ENCODE data around the gene SYT12. TPM values are rescaled to one million over a fixed set of nuclear protein-coding genes. Genes with fewer than 3 reads are reported as not detected.
"Not testable (repeated sequence)": the region's sequence is repeated elsewhere in the genome, so short reads cannot be mapped to it uniquely, and the experiment has no call there.

Gene SYT12, protein sequence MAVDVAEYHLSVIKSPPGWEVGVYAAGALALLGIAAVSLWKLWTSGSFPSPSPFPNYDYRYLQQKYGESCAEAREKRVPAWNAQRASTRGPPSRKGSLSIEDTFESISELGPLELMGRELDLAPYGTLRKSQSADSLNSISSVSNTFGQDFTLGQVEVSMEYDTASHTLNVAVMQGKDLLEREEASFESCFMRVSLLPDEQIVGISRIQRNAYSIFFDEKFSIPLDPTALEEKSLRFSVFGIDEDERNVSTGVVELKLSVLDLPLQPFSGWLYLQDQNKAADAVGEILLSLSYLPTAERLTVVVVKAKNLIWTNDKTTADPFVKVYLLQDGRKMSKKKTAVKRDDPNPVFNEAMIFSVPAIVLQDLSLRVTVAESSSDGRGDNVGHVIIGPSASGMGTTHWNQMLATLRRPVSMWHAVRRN
- polyA plus RNA-seq (ENCODE audit: insufficient read length): 0.13 TPM
- long read RNA-seq, donor 1: 0 reads
- long read RNA-seq, donor 2: 0 reads
- long read RNA-seq, donor 3: 0 reads
- long read RNA-seq, donor 4: 0 reads
- long read RNA-seq, donor 5: 0 reads
- long read RNA-seq, donor 6: 0 reads
- long read RNA-seq, donor 7: 0 reads
- long read RNA-seq, donor 8: 0 reads

GRCh38 chr11:67022961-67023956 is at the start of gene SYT12:
SYT12 (plus strand) TSS chr11:67023134; CDS start chr11:67030145, 7,011 bp downstream.
- DNase-seq: no peak

- DNase-seq: no peak
Observed at GRCh38 chr11:66973956-66974580, 48.9 kb upstream of the SYT12 start.

DNA sequence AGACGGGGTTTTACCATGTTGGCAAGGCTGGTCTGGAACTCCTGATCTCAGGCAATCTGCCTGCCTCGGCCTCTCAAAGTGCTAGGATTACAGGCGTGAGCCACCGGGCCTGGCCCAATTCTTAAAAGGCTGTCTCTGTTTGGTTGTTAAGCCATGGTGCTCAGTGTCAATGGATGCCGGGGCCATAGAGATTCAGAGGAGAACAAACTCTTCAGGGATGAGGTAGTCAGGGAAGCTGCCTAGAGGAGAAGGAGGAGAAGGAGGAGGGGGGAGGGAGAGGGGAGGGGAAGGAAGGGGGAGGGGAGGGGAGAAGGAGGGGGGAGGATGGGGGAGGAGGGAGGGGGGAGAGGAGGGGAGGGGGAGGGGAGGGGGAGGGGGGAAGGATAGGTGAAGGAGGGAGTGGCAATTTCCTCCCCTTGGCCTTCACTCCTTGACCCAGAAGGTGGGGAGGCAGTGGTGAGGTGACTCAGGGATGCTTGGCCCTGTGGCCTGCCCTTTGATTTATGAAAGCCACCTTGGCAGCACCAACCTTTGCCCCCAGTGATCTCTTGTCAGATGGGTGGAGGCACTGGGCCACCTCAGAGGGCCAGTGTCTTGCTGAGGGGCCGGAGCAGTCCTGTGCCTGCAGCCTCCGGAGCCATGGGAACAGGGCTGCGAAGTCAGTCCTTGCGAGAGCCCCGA is 48.1 kb upstream of the SYT12 start, which contains the start of gene C11orf86:
C11orf86 (plus strand) TSS at position 581 of the 681 bp plus-strand sequence; CDS start at position 640, 59 bp downstream.
- no peak for DNase-seq

DNA sequence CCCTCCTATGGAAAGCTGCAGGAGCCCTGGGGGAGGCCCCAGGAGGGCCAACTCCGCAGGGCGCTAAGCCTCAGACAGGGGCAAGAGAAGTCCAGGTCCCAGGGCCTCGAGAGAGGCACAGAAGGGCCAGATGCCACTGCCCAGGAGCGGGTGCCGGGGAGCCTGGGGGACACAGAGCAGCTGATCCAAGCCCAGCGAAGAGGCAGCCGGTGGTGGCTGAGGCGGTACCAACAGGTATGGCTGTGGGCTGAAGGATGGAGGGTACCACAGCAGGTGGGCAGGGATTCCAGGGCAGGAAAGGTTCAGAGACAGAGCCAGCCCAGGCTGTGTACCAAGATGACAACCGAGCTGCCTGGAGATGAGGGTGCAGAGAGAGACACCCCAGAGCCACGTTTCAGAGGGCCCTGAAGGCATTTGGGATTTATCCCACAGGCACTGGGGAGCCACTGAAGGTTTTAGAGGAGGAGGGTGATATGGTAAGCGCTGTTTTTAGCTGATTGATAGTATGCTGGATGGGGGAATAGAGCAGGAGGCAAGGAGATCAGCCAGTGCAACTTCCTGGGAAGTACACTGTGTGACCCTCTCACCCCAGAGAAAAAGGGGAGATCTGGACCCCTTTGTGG is 47.4 kb upstream of the SYT12 start:
- DNase-seq: no peak

GRCh38 chr11:66976028-66976467 is 46.9 kb upstream of the SYT12 start:
- DNase-seq: peak; percentile 39

GRCh38 chr11:66976925-66977324 is 46.0 kb upstream of the SYT12 start:
- DNase-seq: no peak

DNA sequence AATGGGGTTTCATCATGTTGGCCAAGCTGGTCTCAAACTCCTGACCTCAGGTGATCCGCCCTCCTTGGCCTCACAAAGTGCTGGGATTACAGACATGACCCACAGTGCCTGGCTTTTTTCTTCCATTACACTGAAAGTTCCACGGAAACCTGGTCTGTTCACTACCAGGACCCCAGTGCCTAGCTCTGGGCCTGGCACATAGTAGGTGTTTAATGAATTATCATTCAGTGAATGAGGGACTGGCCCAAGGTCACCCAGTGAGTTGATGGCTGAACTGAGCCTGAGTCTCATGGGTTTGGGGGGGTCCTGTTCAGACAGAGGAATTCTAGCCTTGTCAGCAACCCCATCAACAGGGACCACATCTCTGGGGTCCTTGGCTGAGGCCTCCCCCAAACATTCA is 44.7 kb upstream of the SYT12 start:
- DNase-seq: no peak

GRCh38 chr11:66978717-66979116 is 44.2 kb upstream of the SYT12 start:
- DNase-seq: no peak

- no peak for DNase-seq
Observed at GRCh38 chr11:66979336-66979980, 43.5 kb upstream of the SYT12 start.

GRCh38 chr11:66981976-66982578 is 40.9 kb upstream of the SYT12 start:
- peak; percentile 44 for DNase-seq

- no peak for DNase-seq
Observed at GRCh38 chr11:66983275-66983924, 39.5 kb upstream of the SYT12 start.

- no peak for DNase-seq
Observed at GRCh38 chr11:66985508-66986177, 37.3 kb upstream of the SYT12 start.

DNA sequence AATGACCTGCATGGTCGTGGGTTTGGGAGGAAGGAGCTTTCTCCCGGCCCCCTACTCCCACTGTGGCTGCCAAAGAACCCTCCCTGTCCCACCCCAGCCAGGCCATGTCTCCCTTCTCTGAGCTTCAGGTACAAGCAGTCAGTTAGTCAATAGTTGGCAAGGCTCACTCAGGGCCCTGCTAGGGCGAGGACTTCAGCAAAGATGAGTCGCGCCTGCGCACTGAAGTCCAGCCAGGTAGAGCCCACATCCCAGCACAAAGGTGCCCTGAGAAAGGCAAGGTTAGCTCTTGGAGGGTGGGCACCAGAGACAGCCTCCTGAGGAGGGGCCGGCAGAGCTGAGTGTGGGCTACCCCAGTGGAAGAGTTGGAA is 36.8 kb upstream of the SYT12 start:
- no peak for DNase-seq

DNA sequence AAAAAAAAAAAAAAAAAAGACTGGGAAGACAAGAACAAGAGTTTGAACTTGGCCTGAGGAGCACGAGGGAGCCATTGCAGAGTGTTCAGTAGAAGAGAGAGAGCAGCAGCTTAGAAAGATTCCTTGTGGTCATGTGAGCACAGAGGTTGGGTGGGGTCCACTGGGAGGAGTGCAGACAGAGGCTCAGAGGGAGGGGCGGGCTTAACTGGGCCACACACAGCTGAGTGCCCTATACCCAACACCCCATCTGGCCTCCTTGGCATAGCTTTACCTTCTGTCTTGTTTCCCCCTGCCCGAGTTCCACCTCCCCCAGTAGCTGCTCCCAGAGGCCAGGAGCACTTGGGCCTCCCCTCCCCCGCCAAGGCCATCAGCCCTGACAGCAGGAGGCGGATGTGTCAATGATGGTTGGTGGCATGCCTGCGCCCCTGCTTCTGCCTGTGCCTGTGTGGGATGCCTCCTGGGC is 35.7 kb upstream of the SYT12 start:
- no peak for DNase-seq

DNA sequence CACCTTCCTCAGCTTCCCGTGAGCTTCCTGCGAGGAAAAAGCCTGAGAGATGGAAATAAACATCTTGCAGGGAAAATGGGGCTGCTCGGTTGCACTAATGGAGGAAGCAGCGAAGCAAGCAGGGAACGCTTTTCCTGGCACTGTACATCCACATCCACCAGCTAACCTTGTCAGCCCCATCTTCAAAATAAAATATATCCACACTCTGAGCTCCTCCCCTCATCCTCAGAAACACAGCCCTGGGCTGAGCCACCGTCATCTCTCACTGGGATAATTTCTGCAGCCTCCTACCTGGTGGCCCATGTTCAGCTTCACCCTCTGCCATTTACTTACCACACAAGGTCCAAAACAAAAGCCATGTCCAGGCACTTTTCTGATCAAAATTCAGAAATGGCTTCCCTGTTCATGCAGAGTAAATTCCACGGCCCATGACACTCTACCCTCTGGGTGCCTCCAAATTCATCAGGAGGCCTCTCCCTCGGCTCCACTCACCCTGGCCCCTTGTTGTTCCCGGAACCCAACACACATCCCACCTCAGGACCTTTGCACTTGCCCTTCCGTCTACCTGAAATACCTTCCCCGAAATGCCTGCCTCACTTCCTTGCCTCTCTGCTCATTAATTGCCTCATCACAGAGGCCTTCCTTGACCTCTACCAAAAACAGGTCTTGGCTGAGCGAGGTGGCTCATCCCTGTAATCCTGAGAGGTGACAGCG is 34.9 kb upstream of the SYT12 start:
- no peak for DNase-seq

DNA sequence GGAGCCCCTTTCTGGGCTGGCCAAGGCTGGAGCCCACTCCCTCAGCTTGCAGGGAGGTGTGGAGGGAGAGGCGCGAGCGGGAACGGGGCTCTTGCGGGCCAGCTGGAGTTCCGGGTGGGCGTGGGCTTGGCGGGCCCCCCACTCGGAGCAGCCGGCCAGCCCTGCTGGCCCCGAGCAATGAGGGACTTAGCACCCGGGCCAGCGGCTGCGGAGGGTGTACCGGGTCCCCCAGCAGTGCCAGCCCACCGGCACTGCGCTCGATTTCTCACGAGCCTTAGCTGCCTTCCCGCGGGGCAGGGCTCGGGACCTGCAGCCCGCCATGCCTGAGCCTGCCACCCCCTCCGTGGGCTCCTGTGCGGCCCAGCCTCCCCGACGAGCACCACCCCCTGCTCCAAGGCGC is 34.2 kb upstream of the SYT12 start:
- not testable (repeated sequence) for DNase-seq

DNA sequence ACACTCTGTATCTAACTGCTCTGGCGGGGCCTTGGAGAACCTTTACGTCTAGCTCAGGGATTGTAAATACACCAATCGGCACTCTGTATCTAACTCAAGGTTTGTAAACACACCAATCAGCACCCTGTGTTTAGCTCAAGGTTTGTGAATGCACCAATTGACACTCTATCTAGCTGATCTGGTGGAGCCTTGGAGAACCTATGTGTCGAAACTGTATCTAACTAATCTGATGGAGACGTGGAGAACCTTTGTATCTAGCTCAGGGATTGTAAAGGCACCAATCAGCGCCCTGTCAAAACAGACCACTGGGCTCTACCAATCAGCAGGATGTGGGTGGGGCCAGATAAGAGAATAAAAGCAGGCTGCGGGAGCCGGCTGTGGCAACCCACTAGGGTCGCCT is 33.6 kb upstream of the SYT12 start:
- not testable (repeated sequence) for DNase-seq

- no peak for DNase-seq
Observed at GRCh38 chr11:66992041-66992440, 30.9 kb upstream of the SYT12 start.
